ENCODE data around the gene LMAN1L. TPM values are rescaled to one million over a fixed set of nuclear protein-coding genes. Genes with fewer than 3 reads are reported as not detected.

Gene LMAN1L
- polyA plus RNA-seq, 3 donors, result 0.08 TPM; not detected in 2

GRCh38 chr15:74815961-74816360 lies 3.3 kb downstream of the LMAN1L start:
- intact Hi-C loops (cut with micrococcal nuclease), result no loop called here
- TF ChIP-seq CTCF (IDR thresholded peaks at IDR 0.05), result no peak
- no peaks in the 10 kb centered on the region for H3K79me2 ChIP-seq (ENCODE audit: insufficient read depth, low read length)
- peaks cover 0 to 11% (median 7%) of the 10 kb centered on the region in 3 donors for H3K27me3 Mint-ChIP-seq (ENCODE audit: low read depth in 3 of 3)
- no peak for DNase-seq
- H3K4me1 Mint-ChIP-seq, result peaks cover 17% of the 10 kb centered on the region
- H3K36me3 ChIP-seq (replicated peaks in 1 of 2; ENCODE audit: control insufficient read depth in 1 of 2, insufficient read depth in 2 of 2, low read length in 2 of 2), result no peaks in the 10 kb centered on the region
- no peak overlapping the region for H3K27ac Mint-ChIP-seq
- no peak overlapping the region for H3K9ac ChIP-seq (ENCODE audit: insufficient read depth, low read length, poor library complexity, severe bottlenecking)
- H3K9me3 ChIP-seq (replicated peaks in 1 of 2; ENCODE audit: control insufficient read depth in 1 of 2, insufficient read depth in 1 of 2, low read length in 2 of 2), result no peaks in the 10 kb centered on the region
- WGBS (ENCODE audit: insufficient coverage), result 95% methylated on average over 15 of the region's 15 CpGs
- H3K4me2 ChIP-seq (replicated peaks; ENCODE audit: extremely low read depth, low read length, poor library complexity, severe bottlenecking), result no peak overlapping the region
- peaks cover 5 to 14% of the 10 kb centered on the region in 2 donors for H3K4me1 ChIP-seq (ENCODE audit: control insufficient read depth in 1 of 2, insufficient read depth in 2 of 2, low read length in 2 of 2)
- H3K27me3 ChIP-seq (ENCODE audit: control insufficient read depth in 2 of 2, insufficient read depth in 2 of 2, low read length in 2 of 2), result no peaks in the 10 kb centered on the region
- H4K20me1 ChIP-seq (ENCODE audit: insufficient read depth, low read length), result no peaks in the 10 kb centered on the region
- no peak overlapping the region for H3K4me3 ChIP-seq (replicated peaks in 1 of 3; ENCODE audit: low read depth in 2 of 3, low read length in 3 of 3)
- no peak overlapping the region for H3K4me3 Mint-ChIP-seq
- H3K36me3 Mint-ChIP-seq, result no peaks in the 10 kb centered on the region
- H3K9me3 Mint-ChIP-seq, result peaks cover 0 to 3% (median 0%) of the 10 kb centered on the region in 7 donors
- H2AFZ ChIP-seq (ENCODE audit: insufficient read depth, low read depth, low read length, poor library complexity, severe bottlenecking), result no peak overlapping the region
- H3K27ac ChIP-seq (ENCODE audit: low read depth in 1 of 2, low read length in 2 of 2), result no peak overlapping the region

- intact Hi-C loops (cut with micrococcal nuclease), result no loop called here
- Mint-ChIP-seq H3K36me3 (no peaks in the 10 kb centered on the region), H3K27ac (no peak overlapping the region), H3K27me3 (ENCODE audit: low read depth in 3 of 3) (peaks cover under 1 to 11% (median 7%) of the 10 kb centered on the region in 3 donors), H3K4me3 (no peak overlapping the region), H3K4me1 (peaks cover 24% of the 10 kb centered on the region), H3K9me3 (peaks cover 0 to 3% (median 0%) of the 10 kb centered on the region in 7 donors)
- Histone ChIP-seq H3K4me1 (ENCODE audit: control insufficient read depth in 1 of 2, insufficient read depth in 2 of 2, low read length in 2 of 2) (peaks cover 5 to 22% of the 10 kb centered on the region in 2 donors), H3K79me2 (ENCODE audit: insufficient read depth, low read length) (no peaks in the 10 kb centered on the region), H3K9me3 (replicated peaks in 1 of 2; ENCODE audit: control insufficient read depth in 1 of 2, insufficient read depth in 1 of 2, low read length in 2 of 2) (no peaks in the 10 kb centered on the region), H3K27ac (ENCODE audit: low read depth in 1 of 2, low read length in 2 of 2) (no peak overlapping the region), H2AFZ (ENCODE audit: insufficient read depth, low read depth, low read length, poor library complexity, severe bottlenecking) (no peak overlapping the region), H3K4me2 (replicated peaks; ENCODE audit: extremely low read depth, low read length, poor library complexity, severe bottlenecking) (no peak overlapping the region), H3K27me3 (ENCODE audit: control insufficient read depth in 2 of 2, insufficient read depth in 2 of 2, low read length in 2 of 2) (no peaks in the 10 kb centered on the region), H3K36me3 (replicated peaks in 1 of 2; ENCODE audit: control insufficient read depth in 1 of 2, insufficient read depth in 2 of 2, low read length in 2 of 2) (no peaks in the 10 kb centered on the region), H3K9ac (ENCODE audit: insufficient read depth, low read length, poor library complexity, severe bottlenecking) (no peak overlapping the region), H4K20me1 (ENCODE audit: insufficient read depth, low read length) (no peaks in the 10 kb centered on the region), H3K4me3 (replicated peaks in 1 of 3; ENCODE audit: low read depth in 2 of 3, low read length in 3 of 3) (no peak overlapping the region)
- 68% methylated on average over 6 of the region's 19 CpGs for WGBS (ENCODE audit: insufficient coverage)
- no peak for TF ChIP-seq CTCF (IDR thresholded peaks at IDR 0.05)
- DNase-seq, result no peak
Observed at GRCh38 chr15:74816624-74817369, 4.2 kb downstream of the LMAN1L start.

All from CD14-positive monocyte (primary cell).